SK-MEL-5 (cell line): ENCODE data around the gene IMMT. TPM values are rescaled to one million over a fixed set of nuclear protein-coding genes. Genes with fewer than 3 reads are reported as not detected.
"Not testable (repeated sequence)": the region's sequence is repeated elsewhere in the genome, so short reads cannot be mapped to it uniquely, and the experiment has no call there.

Source experiments
- DNase-seq: peaks from one replicate; pipeline ENCODE4 v3.0.0-alpha.2; 2016; ENCODE audit warnings: low read depth, low spot score
- in situ Hi-C: cut with HindIII; loops from 2 replicates; pipeline ENCODE4 v1.10.0; 2016; ENCODE audit warnings: low sequenced_read_pairs, high pct_unique_total_duplicates, low pct_unique_long_range_greater_than_20kb
- total RNA-seq: library from RNA; depleted of rRNA; stranded (reverse); fragments of >200 nt; shearing (Covaris generic); gene quantifications from 2 replicates; pipeline ENCODE4 v1.2.3, GENCODE V29; 2014

Gene IMMT
- total RNA-seq, 1 experiment from 2014 or later = 116 TPM

DNA sequence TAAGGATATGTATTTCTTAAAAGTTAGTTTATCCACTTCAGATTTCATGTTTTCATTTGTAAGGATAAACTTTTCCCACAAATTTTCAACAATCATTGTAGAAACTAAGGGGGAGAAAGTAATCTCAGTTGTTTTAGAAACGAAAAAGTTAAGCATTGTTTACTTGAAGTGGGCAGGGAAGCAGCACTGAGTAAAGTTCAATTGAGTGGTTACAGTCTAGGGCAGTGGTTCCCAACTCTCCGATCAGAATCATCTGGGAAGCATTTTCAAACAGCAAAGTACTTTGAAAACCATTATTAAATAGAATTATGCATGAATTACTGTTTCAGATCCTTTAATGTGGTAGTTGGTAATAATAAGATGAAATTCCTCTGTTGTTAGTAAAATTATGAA, 16.5 kb upstream of the IMMT start:
- DNase-seq = no peak
- in situ Hi-C loops = no loop called here

DNA sequence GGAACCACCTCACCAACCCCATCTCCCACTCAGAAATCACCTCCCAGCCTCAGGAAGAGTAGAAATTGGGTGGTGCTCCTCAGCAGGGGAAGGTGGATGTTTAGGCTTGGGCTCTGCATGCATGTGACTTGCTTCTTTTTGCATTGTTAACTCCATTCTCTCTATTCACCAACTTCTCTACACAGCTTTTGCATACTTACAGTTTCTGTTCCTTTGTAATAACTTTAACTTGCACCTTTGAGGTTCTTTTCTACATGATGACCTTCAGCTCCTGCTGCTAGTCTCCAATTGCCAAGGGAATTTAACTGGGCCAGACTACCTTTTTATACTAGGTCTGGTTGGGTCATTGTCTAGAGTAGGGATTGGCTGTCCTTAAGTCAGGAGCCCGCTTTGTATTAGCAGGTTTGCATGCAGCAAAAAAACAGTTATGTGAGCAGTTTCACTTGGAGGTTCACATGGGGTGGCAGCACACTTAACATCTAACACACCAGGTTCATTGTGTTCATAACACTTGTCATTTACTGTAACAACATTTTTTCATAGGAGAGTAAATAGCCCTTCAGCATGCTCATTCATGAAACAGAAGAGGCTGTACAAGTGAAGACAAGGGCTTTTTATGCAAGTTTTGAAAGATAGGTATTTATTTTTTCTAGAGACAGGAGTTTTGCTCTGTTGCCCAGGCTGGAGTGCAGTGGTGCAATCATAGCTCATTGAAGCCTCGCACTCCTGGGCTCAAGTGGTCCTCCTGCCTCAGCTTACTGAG, 16.0 kb upstream of the IMMT start:
- in situ Hi-C loops = no loop called here
- DNase-seq = peak; percentile 95

DNA sequence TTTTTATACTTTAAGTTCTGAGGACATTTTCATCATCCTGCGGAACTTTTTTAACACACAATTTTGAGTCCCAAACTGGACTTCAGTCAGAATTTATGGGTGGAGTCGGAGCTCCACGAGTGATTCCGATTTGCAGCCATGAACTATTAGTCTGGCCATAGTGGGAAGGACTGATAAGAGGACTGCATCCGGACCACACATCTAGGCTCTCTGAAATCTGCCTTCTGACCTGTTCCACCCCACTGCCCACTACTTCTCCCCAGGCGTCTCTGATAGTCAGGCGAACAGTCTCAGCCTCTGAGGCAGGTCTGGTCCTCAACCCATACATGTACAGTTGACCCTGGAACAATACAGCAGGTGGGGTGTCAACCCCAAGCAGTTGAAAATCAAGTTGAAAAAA, 9.2 kb upstream of the IMMT start:
- DNase-seq = no peak
- in situ Hi-C loops = no loop called here

DNA sequence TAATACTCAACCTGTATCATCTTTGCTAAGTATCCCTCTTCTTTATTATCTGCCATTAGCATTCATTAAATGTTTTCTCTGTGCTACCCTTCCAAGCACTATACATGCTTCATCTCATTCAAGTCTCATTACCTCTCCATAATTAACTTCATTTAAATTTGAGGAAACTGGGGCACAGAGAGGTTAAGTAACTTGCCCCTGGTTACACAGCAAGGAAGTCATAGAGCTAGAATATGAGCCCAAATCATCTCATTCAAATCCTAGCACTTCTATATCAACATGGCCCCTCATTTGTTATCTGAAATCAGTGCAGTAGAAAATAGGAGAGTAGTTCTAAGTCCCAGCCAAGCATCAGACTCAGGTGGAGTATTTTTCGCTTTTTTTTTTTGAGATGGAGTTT, 8.4 kb upstream of the IMMT start:
- DNase-seq = no peak
- in situ Hi-C loops = no loop called here

DNA sequence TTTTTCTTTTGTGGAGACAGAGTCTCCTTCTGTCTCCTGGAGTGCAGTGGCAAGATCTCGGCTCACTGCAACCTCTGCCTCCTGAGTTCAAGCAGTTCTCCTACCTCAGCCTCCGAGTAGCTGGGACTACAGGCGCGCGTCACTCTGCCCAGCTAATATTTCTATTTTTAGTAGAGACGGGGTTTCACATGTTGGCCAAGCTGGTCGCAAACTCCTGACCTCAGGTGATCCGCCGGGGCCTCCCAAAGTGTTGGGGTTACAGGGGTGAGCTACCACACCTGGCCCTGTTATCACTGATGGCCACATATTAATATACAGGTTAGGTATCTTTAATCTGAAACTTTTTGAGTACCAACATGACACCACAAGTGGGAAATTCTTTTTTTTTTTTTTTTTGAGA, 7.4 kb upstream of the IMMT start:
- in situ Hi-C loops = no loop called here

DNA sequence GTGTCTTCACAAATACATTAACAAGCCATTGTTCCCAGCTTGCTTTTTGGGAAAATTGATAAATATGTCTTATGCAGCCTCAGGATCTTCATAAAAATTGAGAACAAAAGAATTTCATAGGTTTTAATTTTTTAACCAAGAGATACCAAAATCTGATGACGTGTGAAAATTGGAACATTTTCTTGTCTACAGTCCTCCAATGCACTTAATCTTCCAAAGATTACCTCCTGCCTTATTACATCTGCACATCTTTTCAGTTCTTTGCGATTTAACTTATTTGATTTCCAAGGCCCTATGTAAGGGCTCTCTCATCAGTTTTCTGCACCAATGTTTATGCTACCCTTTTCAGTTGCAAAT, 7.1 kb upstream of the IMMT start:
- DNase-seq = no peak
- in situ Hi-C loops = no loop called here

More for the DNA sequence above, 7.4 kb upstream of the IMMT start:
- DNase-seq = peak; percentile 42

DNA sequence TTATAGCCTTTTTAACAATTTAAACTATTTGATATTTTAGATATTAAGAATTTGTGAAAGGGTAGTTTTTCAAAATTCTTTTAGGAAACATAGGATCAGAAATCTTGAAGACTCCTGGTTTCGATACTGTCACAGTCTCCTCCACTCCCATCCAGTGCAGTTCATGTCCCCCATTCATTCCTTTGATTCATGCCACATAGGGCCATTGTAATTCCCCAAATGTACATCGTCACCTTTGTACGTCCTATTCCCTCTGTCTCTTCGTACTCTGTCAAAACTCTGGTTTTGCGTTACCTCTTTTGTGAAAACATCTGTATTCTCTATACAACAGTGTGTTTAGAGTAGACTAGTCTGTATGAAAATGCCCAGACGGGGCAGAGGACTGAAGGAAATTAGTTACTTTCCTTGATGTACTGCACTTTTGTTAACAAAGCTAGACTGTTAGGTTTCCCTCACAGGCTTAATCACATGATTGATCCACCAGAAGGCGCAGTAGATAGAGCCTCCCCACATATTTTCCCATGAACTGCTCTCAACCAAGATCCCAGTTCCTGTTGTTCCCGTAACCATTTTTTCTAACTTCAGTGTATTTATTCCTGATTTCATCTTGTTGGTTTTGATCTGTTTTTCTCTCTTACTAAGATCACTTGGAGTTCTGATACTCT, 6.5 kb upstream of the IMMT start:
- DNase-seq = peak; percentile 97
- in situ Hi-C loops = no loop called here

DNA sequence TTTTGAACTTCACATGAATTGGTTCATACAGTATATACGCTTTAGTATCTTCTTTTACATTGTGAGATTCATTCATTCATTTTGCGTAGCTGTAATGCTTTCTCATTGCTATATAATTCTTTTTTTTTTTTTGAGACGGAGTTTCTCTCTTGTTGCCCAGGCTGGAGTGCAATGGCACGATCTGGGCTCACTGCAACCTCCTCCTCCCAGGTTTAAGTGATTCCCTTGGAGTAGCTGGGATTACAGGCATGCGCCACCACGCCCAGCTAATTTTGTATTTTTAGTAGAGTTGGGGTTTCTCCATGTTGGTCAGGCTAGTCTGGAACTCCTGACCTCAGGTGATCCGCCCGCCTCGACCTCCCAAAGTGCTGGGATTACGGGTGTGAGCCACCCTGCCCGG, 5.3 kb upstream of the IMMT start:
- in situ Hi-C loops = not testable (repeated sequence)

DNA sequence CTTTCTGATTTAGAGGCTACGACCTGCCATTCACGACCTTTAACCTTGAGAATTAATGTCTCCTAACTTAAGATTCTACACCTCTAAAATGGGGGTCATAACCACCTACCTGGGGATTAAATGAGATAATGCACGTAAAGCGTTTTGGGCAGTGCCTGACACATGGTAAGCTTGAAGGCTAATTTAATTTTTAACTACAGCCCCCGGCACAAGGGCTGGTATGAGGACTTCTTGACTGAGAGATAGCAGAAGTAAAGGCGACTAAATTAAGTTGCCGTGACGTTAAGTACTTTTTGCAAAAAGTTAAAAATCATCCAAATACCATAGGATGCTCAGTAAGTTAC, 4.5 kb upstream of the IMMT start:
- in situ Hi-C loops = no loop called here
- DNase-seq = no peak

More for the DNA sequence above, 5.3 kb upstream of the IMMT start:
- peak; percentile 29 for DNase-seq

DNA sequence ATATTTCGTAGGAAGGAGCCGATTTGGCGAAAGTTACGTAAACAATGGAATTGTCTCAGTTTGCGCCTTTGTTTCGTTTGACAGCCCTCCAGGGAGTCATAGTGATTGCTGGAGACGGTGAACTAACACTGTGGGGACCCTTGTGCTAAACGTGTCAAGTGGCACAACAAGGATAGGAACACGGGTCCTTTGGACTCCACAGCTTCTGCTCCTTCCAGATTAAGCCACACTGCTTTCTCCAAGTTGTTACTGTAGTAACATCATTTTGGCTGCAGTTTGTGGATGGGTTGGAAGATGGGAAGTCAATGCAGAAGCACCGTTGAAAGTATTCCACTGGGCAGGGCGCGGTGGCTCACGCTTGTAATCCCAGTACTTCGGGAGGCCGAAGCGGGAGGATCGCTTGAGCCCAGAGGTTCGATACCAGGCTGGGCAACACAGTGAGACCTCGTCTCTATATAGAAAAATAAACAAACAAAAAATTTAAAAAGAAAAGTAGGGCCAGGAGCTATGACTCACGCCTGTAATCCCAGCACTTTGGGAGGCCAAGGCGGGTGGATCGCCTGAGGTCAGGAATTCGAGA, 636 bp upstream of the IMMT start:
- in situ Hi-C loops = no loop called here
- no peak for DNase-seq

DNA sequence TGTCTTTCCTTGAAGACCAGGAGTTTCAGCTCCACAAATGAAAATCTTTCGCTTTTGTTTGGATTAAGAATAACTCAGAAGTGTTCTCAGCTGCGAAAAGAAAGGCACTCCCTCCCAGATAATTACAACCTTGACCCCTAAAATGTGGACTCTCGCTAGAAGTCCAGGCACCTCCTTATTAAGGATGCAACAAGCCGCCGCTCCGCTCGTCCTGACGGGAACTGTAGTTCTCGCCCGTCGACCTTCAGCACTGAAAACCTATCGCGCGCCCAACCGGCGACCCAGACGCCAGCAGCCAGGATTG, 559 bp downstream of the IMMT start:
- no peak for DNase-seq
- in situ Hi-C loops = no loop called here

DNA sequence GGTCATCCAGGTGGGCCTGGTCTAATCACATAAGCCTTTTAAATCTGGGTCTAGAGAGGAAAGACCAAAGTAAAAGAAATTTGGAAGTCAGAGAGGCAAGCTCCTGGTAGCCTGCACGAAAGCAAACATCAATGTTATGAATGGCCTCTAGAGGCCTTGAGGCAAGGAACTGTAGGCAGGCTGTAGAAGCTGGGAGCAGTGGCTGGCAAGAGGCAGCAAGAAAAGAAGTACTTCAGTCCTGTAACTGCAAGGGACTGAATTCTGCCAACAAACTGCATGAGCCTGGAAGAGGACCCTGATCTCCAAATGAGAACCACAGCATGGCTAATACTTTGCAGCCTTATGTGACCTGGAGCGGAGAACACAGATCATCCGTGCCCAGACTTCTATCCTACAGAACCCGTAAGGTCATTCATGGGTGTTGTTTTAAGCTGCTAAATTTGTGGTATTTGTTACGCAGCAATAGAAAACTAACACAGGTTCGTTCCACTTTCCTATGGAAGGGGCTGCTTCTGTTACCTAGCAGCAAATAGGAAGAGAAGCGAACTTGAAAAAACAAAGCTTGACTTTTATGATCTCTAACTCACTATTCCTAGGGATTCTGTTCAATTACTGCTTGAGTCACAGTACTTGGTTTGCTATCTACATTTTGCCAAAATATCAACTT, 1.2 kb downstream of the IMMT start:
- in situ Hi-C loops = no loop called here
- peak; percentile 62 for DNase-seq

DNA sequence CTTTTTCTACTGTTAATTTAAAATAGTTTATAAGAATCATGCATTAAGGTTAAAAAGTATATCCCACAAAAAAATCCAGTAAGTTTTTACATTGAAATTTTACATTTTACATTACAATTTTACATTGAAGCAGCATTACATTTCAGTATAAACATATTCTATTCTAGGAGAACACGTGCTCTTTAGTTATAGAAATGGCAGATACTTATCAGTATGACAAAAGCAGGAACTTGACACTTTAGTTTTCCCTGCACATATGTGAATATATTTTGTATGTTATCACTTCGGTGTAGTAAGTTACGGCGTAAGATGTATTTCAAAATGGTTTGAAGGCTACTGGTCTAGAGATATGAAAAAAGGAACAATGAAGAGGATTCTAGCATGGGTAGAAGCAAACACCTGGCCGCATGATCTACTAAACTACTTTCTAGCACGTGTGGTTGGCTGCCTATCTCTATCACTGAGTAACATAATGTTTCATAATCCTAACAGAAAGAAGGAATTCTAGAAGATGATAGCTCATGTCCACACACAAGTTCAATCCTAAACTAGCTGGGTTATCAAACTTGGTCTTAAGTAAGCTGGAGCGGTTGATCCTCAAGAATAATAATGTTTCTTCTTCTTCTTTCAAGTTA, 5.4 kb downstream of the IMMT start:
- DNase-seq = no peak
- in situ Hi-C loops = no loop called here

DNA sequence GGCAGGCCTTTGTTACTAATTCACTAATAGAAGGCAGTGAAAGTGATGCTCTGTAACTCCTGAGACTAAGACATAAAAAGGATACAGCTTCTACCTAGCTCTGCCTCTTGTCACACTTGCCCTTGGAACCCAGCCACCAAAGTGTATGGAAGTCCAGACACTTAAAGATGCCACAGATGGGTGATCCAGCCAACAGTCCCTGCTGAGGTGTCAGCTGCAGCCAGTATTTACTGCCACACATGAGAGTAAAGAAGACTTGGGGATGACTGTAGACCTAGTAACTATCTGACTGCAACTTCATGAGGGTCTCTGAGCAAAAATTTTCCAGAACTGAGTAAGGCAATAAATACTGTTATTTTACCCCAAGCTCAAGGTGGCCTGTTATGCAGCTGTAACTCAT, 8.8 kb downstream of the IMMT start:
- in situ Hi-C loops = no loop called here
- DNase-seq = no peak

DNA sequence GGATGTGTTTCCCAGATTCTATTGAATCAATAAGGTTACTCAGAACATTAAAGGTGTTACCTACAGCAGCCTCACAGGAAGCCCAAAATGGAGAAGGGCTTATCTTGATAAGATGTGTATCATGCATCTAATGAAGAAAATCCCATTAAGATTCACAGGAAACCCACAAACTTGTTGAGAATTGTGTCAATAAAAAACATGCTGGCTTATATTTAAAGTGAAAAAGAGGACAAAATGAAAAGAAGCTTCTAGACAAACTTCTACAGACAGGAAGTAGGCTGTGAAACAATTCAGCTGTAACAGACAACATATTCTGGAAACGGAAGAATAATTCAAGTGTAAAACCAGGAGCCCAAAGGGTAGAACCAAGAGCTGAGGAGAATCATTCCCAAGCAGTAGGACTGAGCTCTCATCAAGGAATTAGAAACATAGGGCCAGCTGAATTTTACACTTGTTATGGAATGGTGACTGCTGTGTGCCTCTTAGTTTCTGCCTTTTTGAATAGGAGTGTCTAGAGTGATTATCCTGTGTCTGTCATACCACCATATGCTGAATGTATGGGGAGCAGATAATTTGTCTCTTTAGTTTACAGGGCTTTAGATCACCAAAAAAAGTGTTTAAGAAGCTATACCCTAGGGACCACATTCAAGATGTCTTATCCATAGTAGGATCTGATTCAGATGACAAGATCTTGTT, 9.6 kb downstream of the IMMT start:
- no peak for DNase-seq
- in situ Hi-C loops = no loop called here

DNA sequence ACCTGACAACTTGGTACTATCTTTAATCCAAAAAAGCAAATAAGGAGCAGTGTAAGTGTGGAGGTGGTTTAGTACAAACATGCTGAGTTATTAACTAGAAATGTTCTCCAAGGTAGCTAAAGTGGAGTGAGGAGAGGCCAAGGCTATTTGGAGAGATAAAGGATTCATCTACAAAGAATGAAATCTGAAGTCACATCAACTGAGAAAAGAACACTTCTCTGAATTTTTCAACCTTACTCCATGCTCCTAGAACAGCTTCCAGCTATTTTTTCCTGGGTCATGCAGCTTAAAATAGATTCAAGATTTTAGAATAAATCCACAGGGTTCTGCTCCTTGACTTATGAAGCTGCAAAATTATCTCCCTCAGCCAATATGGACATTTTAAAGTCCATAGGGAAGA, 18.7 kb downstream of the IMMT start:
- in situ Hi-C loops = no loop called here
- no peak for DNase-seq

DNA sequence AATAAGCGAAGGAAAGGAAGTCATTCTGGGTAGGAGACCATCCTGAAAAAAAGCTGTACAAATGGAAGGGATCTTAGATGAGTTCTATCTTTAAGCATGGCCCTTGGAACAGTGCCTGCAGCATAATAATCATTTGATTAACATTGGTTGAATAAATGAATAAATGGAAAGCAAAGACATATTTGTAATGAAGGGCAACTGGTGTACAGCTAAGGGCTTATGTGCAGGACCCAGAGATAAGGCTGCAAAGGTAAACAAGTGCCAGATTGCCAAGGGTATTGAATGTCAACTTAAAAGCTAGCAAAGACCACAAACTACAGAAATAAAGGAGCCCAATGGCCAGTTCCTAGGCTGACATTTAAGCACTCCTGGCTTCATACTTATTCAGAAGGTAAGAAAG, 19.4 kb downstream of the IMMT start:
- DNase-seq = no peak
- in situ Hi-C loops = no loop called here

DNA sequence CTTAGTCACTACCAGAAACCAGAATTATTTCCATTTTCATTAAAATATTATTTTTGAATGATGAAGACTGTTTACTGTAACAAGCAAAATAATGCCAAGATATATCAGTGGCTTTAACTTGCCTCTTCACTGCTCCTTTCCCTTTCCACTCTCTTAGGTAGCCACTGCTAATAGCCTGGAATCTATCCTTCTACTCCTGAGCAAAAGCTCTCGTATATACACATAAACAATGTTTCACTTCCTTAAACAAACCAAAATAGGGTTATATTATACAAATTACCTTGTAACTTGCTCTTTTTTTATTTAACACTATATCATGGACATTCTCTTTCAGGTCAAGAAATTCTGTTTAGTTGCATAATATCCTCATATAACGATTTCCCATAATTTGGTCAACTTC, 20.8 kb downstream of the IMMT start:
- DNase-seq = no peak
- in situ Hi-C loops = no loop called here
